ENCODE results near the gene ADGRB3.

DNA sequence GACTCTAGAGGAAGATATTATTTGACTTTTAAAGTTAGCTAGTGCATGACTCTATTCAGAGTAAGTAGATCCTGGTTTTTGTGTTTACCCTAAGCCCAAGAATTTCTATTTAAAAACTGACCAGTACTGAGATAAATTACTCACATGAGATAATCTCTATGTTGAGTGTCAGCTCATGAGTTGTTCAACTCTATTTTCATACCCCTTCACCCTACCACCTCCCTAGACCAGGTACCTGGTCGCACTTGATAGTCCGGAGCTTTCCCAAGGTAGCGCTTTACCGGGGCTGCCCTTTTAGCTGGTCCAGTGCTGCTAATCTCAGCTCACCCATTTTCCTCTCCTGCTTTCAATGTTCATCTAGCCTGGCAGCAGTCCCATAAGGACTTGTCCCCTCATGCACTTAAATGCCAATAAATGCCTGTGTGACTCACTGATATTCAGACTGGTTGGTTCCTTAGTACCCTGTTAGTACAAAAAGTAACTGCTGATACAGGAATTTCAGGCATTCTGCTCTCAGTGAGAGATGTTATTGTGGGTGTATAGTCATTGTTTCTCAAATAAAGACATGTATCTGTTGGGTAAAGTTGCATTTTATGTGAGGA lies 503.9 kb downstream of the ADGRB3 start:
- TF ChIP-seq GATA3 (IDR thresholded peaks at IDR 0.05; ENCODE audit: low read depth, low read length) (no peak), GATA2 (IDR thresholded peaks at IDR 0.05; ENCODE audit: low read depth, low read length) (no peak)

Measured in SH-SY5Y (cell line).